HepG2 (cell line): Measurements from ENCODE around the gene RAD21L1. TPM values are rescaled to one million over a fixed set of nuclear protein-coding genes. Genes with fewer than 3 reads are reported as not detected.

Experiments used
- ATF1 ChIP-seq: IDR thresholded peaks from 2 replicates; pipeline ENCODE4 v1.6.1; 2016; ENCODE audit warnings: mild to moderate bottlenecking, control low read depth
- BORCS8-MEF2B ChIP-seq: sonication (generic); formaldehyde crosslinking; IDR thresholded peaks from 2 replicates; pipeline ENCODE4 v1.8.0; 2022; ENCODE audit warnings: mild to moderate bottlenecking, missing genetic modification reagents
- CBX1 ChIP-seq: IDR thresholded peaks from one replicate; pipeline ENCODE4 v1.6.1; 2016; ENCODE audit warnings: antibody characterized with exemption, low read depth
- E2F1 ChIP-seq: sonication (generic); formaldehyde crosslinking; IDR thresholded peaks from 2 replicates; pipeline ENCODE4 v1.5.0; 2020; ENCODE audit warnings: missing genetic modification reagents
- ELF3 ChIP-seq: IDR thresholded peaks from 2 replicates; pipeline ENCODE4 v1.6.1; 2016; ENCODE audit warnings: missing genetic modification reagents, missing compliant biosample characterization
- ELK4 ChIP-seq: sonication (generic); formaldehyde crosslinking; IDR thresholded peaks from 2 replicates; pipeline ENCODE4 v1.9.0; 2021; ENCODE audit warnings: missing genetic modification reagents, borderline replicate concordance
- FOSL2 ChIP-seq: sonication (generic); formaldehyde crosslinking; IDR thresholded peaks from 2 replicates; pipeline ENCODE4 v1.4.0; 2020; ENCODE audit warnings: missing genetic modification reagents
- FOXA1 ChIP-seq, 2 experiments: fragments of 450-650 bp in 1 of 2; sonication (generic) in 1 of 2; formaldehyde crosslinking in 1 of 2; IDR thresholded peaks; 2 replicates each; pipeline versions ENCODE4 v1.4.0 to v1.6.1; 2016 to 2020; ENCODE audit warnings: missing genetic modification reagents in 1 of 2
- HMG20B ChIP-seq: conservative IDR thresholded peaks from 2 replicates; pipeline ENCODE4 v1.6.1; 2016; ENCODE audit warnings: missing genetic modification reagents, missing compliant biosample characterization
- KDM5B ChIP-seq: sonication (generic); formaldehyde crosslinking; IDR thresholded peaks from 2 replicates; pipeline ENCODE4 v1.4.0; 2020; ENCODE audit warnings: missing genetic modification reagents, mild to moderate bottlenecking, borderline replicate concordance
- KLF16 ChIP-seq, 2 experiments: sonication (generic) in 1 of 2; formaldehyde crosslinking in 1 of 2; IDR thresholded peaks; 2 replicates each; pipeline versions ENCODE4 v1.6.1 to v1.8.0; 2016 to 2023; ENCODE audit warnings: missing genetic modification reagents in 2 of 2, missing compliant biosample characterization in 1 of 2
- MEIS1 ChIP-seq: sonication (generic); formaldehyde crosslinking; IDR thresholded peaks from 2 replicates; pipeline ENCODE4 v1.9.0; 2021; ENCODE audit warnings: mild to moderate bottlenecking, missing genetic modification reagents, moderate library complexity, borderline replicate concordance
- MIER2 ChIP-seq: IDR thresholded peaks from 2 replicates; pipeline ENCODE4 v1.6.1; 2016; ENCODE audit warnings: missing biosample characterization, missing genetic modification reagents
- RARG ChIP-seq: sonication (generic); formaldehyde crosslinking; IDR thresholded peaks from 2 replicates; pipeline ENCODE4 v1.4.0; 2020; ENCODE audit warnings: low read depth, mild to moderate bottlenecking, missing genetic modification reagents
- SUZ12 ChIP-seq: fragments of 150-350 bp; IDR thresholded peaks from 2 replicates; pipeline ENCODE4 v1.6.1; 2014; ENCODE audit warnings: low read depth, low read length
- UBTF ChIP-seq: sonication (generic); formaldehyde crosslinking; IDR thresholded peaks from 2 replicates; pipeline ENCODE4 v1.4.0; 2020; ENCODE audit warnings: mild to moderate bottlenecking, missing genetic modification reagents
- ZFP36L1 ChIP-seq: sonication (generic); formaldehyde crosslinking; IDR thresholded peaks from 2 replicates; pipeline ENCODE4 v1.8.0; 2022; ENCODE audit warnings: mild to moderate bottlenecking, missing genetic modification reagents, moderate library complexity
- ZNF619 ChIP-seq: sonication (generic); formaldehyde crosslinking; IDR thresholded peaks from 2 replicates; pipeline ENCODE4 v1.4.0; 2020; ENCODE audit warnings: mild to moderate bottlenecking, missing genetic modification reagents
- polyA plus RNA-seq, 8 experiments: library from polyadenylated mRNA; depleted of rRNA in 3 of 8; stranded (reverse) in 7 of 8; unstranded in 1 of 8; fragments of >200 nt; fragmentation: Illumina TruSeq in 4 of 8; extraction: Trizol in 4 of 8; gene quantifications; 2 replicates each; pipeline versions ENCODE4 v1.2.1 to v1.2.3, GENCODE V29; 2011 to 2016; ENCODE audit warnings: low read depth in 4 of 8, missing spikeins in 1 of 8, mixed read lengths in 1 of 8; ENCODE audit not compliant: insufficient read depth in 1 of 8
- total RNA-seq, 5 experiments: library from RNA; depleted of rRNA; stranded (reverse); fragments of >200 nt; fragmentation: Illumina TruSeq; extraction: Trizol; gene quantifications; 2 replicates each; pipeline ENCODE4 v1.2.3, GENCODE V29; 2016; ENCODE audit warnings: low read depth in 1 of 5
- TF ChIP-seq, protein P1 (sequence below): sonication (generic); formaldehyde crosslinking; IDR thresholded peaks from 2 replicates; pipeline ENCODE4 v1.4.0; 2020; ENCODE audit warnings: missing genetic modification reagents, borderline replicate concordance
- TF ChIP-seq, protein P2 (sequence below): sonication (generic); formaldehyde crosslinking; IDR thresholded peaks from 2 replicates; pipeline ENCODE4 v1.4.0; 2020; ENCODE audit warnings: mild to moderate bottlenecking, missing genetic modification reagents

RAD21L1 gene
- total and polyA plus RNA-seq, 2 of the 13 experiments (the other 11 are each of a cell fraction or from before 2014, with no cell fraction given), result not detected

GRCh38 chr20:1185790-1186334, 40.0 kb upstream of the RAD21L1 start (continued):
- TF ChIP-seq RARG (CRISPR knock-in tag) (no peak), E2F1 (CRISPR knock-in tag) (no peak), ZNF619 (CRISPR knock-in tag) (peak; percentile 74; the same call in 1 of the 2 replicates), KDM5B (CRISPR knock-in tag) (peak; percentile 68), SUZ12 (no peak), CBX1 (no peak), KLF16 (CRISPR knock-in tag; IDR thresholded peaks at IDR 0.05) (no peak), MEIS1 (CRISPR knock-in tag) (no peak), FOXA1 (IDR thresholded peaks at IDR 0.05) (no peak), FOXA1 (CRISPR knock-in tag; IDR thresholded peaks at IDR 0.05) (no peak), UBTF (CRISPR knock-in tag) (no peak; the same call in 1 of the 2 replicates), BORCS8-MEF2B (CRISPR knock-in tag) (no peak), ATF1 (CRISPR knock-in tag) (no peak), ELK4 (CRISPR knock-in tag) (no peak), ZFP36L1 (peak; percentile 21; the same call in 1 of the 2 replicates), FOSL2 (no peak), MIER2 (CRISPR knock-in tag) (no peak), HMG20B (peak; percentile 34; the same call in 1 of the 2 replicates), ELF3 (peak; percentile 7; the same call in 1 of the 2 replicates)
- TF ChIP-seq, protein P1, sequence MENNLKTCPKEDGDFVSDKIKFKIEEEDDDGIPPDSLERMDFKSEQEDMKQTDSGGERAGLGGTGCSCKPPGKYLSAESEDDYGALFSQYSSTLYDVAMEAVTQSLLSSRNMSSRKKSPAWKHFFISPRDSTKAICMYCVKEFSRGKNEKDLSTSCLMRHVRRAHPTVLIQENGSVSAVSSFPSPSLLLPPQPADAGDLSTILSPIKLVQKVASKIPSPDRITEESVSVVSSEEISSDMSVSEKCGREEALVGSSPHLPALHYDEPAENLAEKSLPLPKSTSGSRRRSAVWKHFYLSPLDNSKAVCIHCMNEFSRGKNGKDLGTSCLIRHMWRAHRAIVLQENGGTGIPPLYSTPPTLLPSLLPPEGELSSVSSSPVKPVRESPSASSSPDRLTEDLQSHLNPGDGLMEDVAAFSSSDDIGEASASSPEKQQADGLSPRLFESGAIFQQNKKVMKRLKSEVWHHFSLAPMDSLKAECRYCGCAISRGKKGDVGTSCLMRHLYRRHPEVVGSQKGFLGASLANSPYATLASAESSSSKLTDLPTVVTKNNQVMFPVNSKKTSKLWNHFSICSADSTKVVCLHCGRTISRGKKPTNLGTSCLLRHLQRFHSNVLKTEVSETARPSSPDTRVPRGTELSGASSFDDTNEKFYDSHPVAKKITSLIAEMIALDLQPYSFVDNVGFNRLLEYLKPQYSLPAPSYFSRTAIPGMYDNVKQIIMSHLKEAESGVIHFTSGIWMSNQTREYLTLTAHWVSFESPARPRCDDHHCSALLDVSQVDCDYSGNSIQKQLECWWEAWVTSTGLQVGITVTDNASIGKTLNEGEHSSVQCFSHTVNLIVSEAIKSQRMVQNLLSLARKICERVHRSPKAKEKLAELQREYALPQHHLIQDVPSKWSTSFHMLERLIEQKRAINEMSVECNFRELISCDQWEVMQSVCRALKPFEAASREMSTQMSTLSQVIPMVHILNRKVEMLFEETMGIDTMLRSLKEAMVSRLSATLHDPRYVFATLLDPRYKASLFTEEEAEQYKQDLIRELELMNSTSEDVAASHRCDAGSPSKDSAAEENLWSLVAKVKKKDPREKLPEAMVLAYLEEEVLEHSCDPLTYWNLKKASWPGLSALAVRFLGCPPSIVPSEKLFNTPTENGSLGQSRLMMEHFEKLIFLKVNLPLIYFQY (CRISPR knock-in tag), result no peak; the same call in 1 of the 2 replicates
- TF ChIP-seq, protein P2, sequence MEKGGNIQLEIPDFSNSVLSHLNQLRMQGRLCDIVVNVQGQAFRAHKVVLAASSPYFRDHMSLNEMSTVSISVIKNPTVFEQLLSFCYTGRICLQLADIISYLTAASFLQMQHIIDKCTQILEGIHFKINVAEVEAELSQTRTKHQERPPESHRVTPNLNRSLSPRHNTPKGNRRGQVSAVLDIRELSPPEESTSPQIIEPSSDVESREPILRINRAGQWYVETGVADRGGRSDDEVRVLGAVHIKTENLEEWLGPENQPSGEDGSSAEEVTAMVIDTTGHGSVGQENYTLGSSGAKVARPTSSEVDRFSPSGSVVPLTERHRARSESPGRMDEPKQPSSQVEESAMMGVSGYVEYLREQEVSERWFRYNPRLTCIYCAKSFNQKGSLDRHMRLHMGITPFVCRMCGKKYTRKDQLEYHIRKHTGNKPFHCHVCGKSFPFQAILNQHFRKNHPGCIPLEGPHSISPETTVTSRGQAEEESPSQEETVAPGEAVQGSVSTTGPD (CRISPR knock-in tag), result 0 out of 2 replicates have a peak, but pooled peaks have one; percentile 22
